Left kidney (tissue), 1 donor: ENCODE data around the gene SLC2A2. TPM values are rescaled to one million over a fixed set of nuclear protein-coding genes. Genes with fewer than 3 reads are reported as not detected.

Experiments used
- polyA plus RNA-seq: library from polyadenylated mRNA; unstranded; fragments of 120-200 nt; gene quantifications from one replicate; pipeline ENCODE4 v1.2.1, GENCODE V29; 2013; ENCODE audit not compliant: insufficient read length

The SLC2A2 gene
- polyA plus RNA-seq, 1 donor, result 19.5 TPM

Other genes with a start within 250 kb of the SLC2A2 start
- 64.6 TPM for gene RPL22L1, start 156.5 kb downstream of the SLC2A2 start, polyA plus RNA-seq
- 7.6 TPM for gene EIF5A2, start 118.1 kb downstream of the SLC2A2 start, polyA plus RNA-seq